ENCODE data around the gene KCTD2.

Gene KCTD2

DNA sequence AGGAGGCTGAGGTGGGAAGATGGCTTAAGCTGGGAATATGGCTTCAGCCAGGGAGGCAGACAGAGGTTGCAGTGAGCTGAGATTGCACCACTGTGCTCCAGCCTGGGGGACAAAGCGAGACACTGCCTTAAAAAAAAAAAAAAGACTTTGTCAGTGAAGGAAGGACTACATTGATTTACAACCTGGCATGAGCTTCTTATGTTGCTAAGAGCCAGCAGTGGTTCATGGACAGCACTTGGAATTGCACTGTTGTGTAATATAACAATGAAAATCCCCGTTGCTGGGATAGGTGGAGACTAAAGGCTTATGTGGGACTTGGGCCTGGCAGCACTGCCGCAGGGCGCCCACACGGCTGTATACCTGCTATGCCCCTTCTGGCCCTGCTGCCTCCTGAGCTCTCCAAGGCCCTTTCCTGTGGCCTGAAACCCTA, 26.6 kb downstream of the KCTD2 start:
- Histone ChIP-seq H3K27me3 (ENCODE audit: insufficient read depth, low read length, poor library complexity) (no peaks in the 10 kb centered on the region), H3K4me3 (ENCODE audit: low read depth in 1 of 2, low read length in 2 of 2) (no peak overlapping the region), H3K9me3 (ENCODE audit: insufficient read depth, low read length, severe bottlenecking) (no peaks in the 10 kb centered on the region), H2AFZ (ENCODE audit: low read depth, low read length) (no peak overlapping the region), H3K4me1 (ENCODE audit: insufficient read depth, low read length) (0 out of 2 replicates have a peak, but pooled peaks cover 2% of the 10 kb centered on the region), H3K79me2 (ENCODE audit: insufficient read depth, low read length) (no peaks in the 10 kb centered on the region), H3K4me2 (ENCODE audit: insufficient read depth, low read length) (no peak overlapping the region), H4K20me1 (ENCODE audit: insufficient read depth, low read length) (no peaks in the 10 kb centered on the region), H3K36me3 (ENCODE audit: insufficient read depth, low read length) (no peaks in the 10 kb centered on the region), H3K9ac (ENCODE audit: low read depth, low read length) (no peak overlapping the region), H3K27ac (ENCODE audit: low read length) (no peak overlapping the region)
- TF ChIP-seq, protein P1, sequence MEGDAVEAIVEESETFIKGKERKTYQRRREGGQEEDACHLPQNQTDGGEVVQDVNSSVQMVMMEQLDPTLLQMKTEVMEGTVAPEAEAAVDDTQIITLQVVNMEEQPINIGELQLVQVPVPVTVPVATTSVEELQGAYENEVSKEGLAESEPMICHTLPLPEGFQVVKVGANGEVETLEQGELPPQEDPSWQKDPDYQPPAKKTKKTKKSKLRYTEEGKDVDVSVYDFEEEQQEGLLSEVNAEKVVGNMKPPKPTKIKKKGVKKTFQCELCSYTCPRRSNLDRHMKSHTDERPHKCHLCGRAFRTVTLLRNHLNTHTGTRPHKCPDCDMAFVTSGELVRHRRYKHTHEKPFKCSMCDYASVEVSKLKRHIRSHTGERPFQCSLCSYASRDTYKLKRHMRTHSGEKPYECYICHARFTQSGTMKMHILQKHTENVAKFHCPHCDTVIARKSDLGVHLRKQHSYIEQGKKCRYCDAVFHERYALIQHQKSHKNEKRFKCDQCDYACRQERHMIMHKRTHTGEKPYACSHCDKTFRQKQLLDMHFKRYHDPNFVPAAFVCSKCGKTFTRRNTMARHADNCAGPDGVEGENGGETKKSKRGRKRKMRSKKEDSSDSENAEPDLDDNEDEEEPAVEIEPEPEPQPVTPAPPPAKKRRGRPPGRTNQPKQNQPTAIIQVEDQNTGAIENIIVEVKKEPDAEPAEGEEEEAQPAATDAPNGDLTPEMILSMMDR (IDR thresholded peaks at IDR 0.05; ENCODE audit: borderline replicate concordance, extremely low read depth, low read length, poor library complexity, severe bottlenecking), result no peak
- TF ChIP-seq EZH2 (IDR thresholded peaks at IDR 0.05; ENCODE audit: borderline replicate concordance, low read depth, low read length, severe bottlenecking), result no peak
- DNase-seq (no peak), ATAC-seq (ENCODE audit: insufficient read depth, low read depth) (no peak)

DNA sequence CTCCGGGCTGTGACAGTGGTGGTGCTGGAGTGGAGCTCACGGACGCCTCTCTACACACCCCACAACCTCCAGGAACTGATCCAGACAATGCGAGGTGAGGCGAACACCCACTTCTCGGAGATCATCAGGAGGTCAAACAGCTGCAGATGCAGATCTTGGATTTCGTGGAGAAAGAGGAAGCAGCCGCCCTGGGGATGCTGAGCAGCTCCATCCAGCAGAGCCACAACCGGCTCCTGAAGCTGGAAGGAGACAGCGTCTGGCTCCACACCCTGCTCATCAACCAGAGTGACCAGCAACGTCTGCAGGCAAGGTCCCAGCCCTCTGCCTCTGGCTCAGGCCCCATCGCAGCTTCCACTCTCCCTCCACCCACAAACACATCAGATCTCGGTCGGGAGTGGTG, 27.5 kb downstream of the KCTD2 start:
- no peaks in the 10 kb centered on the region for H3K36me3 ChIP-seq (ENCODE audit: insufficient read depth, low read length)
- H3K4me2 ChIP-seq (ENCODE audit: insufficient read depth, low read length), result no peak overlapping the region
- no peak overlapping the region for H2AFZ ChIP-seq (ENCODE audit: low read depth, low read length)
- no peaks in the 10 kb centered on the region for H4K20me1 ChIP-seq (ENCODE audit: insufficient read depth, low read length)
- H3K79me2 ChIP-seq (ENCODE audit: insufficient read depth, low read length), result no peaks in the 10 kb centered on the region
- no peaks in the 10 kb centered on the region for H3K4me1 ChIP-seq (ENCODE audit: insufficient read depth, low read length)
- no peaks in the 10 kb centered on the region for H3K27me3 ChIP-seq (ENCODE audit: insufficient read depth, low read length, poor library complexity)
- H3K9me3 ChIP-seq (ENCODE audit: insufficient read depth, low read length, severe bottlenecking), result no peaks in the 10 kb centered on the region
- no peak overlapping the region for H3K27ac ChIP-seq (ENCODE audit: low read length)
- H3K4me3 ChIP-seq (ENCODE audit: low read depth in 1 of 2, low read length in 2 of 2), result no peak overlapping the region
- ATAC-seq (ENCODE audit: insufficient read depth, low read depth), result no peak
- DNase-seq, result no peak
- no peak for TF ChIP-seq EZH2 (IDR thresholded peaks at IDR 0.05; ENCODE audit: borderline replicate concordance, low read depth, low read length, severe bottlenecking)
- TF ChIP-seq, protein P1 (IDR thresholded peaks at IDR 0.05; ENCODE audit: borderline replicate concordance, extremely low read depth, low read length, poor library complexity, severe bottlenecking), result no peak
- H3K9ac ChIP-seq (ENCODE audit: low read depth, low read length), result no peak overlapping the region

DNA sequence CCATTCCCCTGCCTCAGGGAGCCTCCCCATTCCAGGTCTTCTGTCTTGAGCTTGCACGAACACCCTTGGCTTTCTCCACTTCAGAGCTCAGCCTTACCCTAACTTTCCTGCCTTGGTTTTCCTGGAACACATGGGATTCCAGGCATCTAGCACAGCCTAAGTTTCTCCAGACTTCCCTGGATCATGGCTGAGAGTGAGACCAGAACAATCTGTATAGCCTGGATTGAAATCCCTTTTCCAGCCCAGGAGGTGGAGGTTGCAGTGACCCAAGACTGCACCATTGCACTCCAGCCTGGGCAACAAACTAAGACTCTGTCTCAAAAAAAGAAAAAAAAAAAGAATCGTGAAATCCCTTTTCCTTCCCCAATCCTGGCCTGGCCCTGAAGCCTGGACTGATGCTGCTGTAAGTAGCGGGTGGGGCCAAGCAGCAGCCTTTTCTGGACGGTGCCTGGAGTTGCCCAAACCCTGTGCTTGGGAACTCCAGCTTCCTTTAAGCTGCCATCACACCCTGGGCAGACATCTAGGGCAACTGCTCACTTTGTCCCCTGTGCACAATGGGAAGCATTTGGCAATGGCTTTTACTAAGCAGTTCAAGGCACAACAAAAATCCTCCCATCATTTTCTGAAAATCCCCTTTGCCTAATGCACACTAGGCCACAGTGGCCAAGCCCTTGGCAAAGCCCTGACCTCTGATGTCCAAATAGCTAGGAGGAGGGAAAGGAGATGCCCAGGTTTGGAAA, 28.7 kb downstream of the KCTD2 start:
- TF ChIP-seq EZH2 (IDR thresholded peaks at IDR 0.05; ENCODE audit: borderline replicate concordance, low read depth, low read length, severe bottlenecking), result no peak
- TF ChIP-seq, protein P1 (IDR thresholded peaks at IDR 0.05; ENCODE audit: borderline replicate concordance, extremely low read depth, low read length, poor library complexity, severe bottlenecking), result no peak

More for the DNA sequence above, 28.7 kb downstream of the KCTD2 start:
- Histone ChIP-seq H3K27me3 (ENCODE audit: insufficient read depth, low read length, poor library complexity) (no peaks in the 10 kb centered on the region), H4K20me1 (ENCODE audit: insufficient read depth, low read length) (no peaks in the 10 kb centered on the region), H2AFZ (ENCODE audit: low read depth, low read length) (no peak overlapping the region), H3K9me3 (ENCODE audit: insufficient read depth, low read length, severe bottlenecking) (no peaks in the 10 kb centered on the region), H3K79me2 (ENCODE audit: insufficient read depth, low read length) (no peaks in the 10 kb centered on the region), H3K36me3 (ENCODE audit: insufficient read depth, low read length) (no peaks in the 10 kb centered on the region), H3K4me2 (ENCODE audit: insufficient read depth, low read length) (no peak overlapping the region), H3K4me3 (ENCODE audit: low read depth in 1 of 2, low read length in 2 of 2) (no peak overlapping the region), H3K4me1 (ENCODE audit: insufficient read depth, low read length) (no peaks in the 10 kb centered on the region), H3K9ac (ENCODE audit: low read depth, low read length) (no peak overlapping the region), H3K27ac (ENCODE audit: low read length) (no peak overlapping the region)
- no peak for DNase-seq
- no peak for ATAC-seq (ENCODE audit: insufficient read depth, low read depth)
